PC-3 (cell line): ENCODE measurements around the gene TMEM52. TPM values are rescaled to one million over a fixed set of nuclear protein-coding genes. Genes with fewer than 3 reads are reported as not detected.

Experiments used
- ATAC-seq: fragments of 200-7000 bp; cut with Tn5 transposase; 2 replicates; pipeline ENCODE4 v1.9.1; 2020; ENCODE audit warnings: mild to moderate bottlenecking, moderate library complexity
- BruUV-seq: library from RNA; stranded (reverse); fragments of 400-500 nt; replicated peaks from 2 replicates; lab custom pipeline; 2021; lab: Mats Ljungman, UMichigan
- CTCF ChIA-PET: fragments of 300-600 bp; sonication (Branson Sonifier 250); formaldehyde crosslinking; loops from one replicate; lab custom pipeline; 2022; ENCODE audit warnings: antibody characterized with exemption; lab: Charles Lee
- POLR2A ChIA-PET: fragments of 300-600 bp; sonication (Branson Sonifier 250); formaldehyde crosslinking; loops from one replicate; lab custom pipeline; 2022; ENCODE audit warnings: antibody characterized with exemption; ENCODE audit not compliant: unreplicated experiment; lab: Charles Lee
- DNase-seq: peaks from one replicate; pipeline ENCODE4 v3.0.0-alpha.2; 2015
- H2AFZ ChIP-seq: fragments of 300-600 bp; sonication (generic); 2 replicates; pipeline ENCODE4 v1.6.0; 2016; ENCODE audit warnings: antibody characterized with exemption, low read length
- H3F3A ChIP-seq: fragments of 300-600 bp; sonication (generic); one replicate; pipeline ENCODE4 v1.6.0; 2017; ENCODE audit warnings: antibody characterized with exemption, low read length, control low read depth, mild to moderate bottlenecking; ENCODE audit not compliant: unreplicated experiment
- H3K27ac ChIP-seq: fragments of 300-600 bp; sonication (generic); 2 replicates; pipeline ENCODE4 v1.5.1; 2016; ENCODE audit warnings: mild to moderate bottlenecking, low read length
- H3K27me3 ChIP-seq: fragments of 300-600 bp; sonication (generic); 2 replicates; pipeline ENCODE4 v1.6.1; 2016; ENCODE audit warnings: low read length, mixed read lengths
- H3K36me3 ChIP-seq: fragments of 300-600 bp; sonication (generic); 2 replicates; pipeline ENCODE4 v1.6.1; 2016; ENCODE audit warnings: low read depth, mixed run types, low read length, mixed read lengths
- H3K4me1 ChIP-seq: fragments of 300-600 bp; sonication (generic); 2 replicates; pipeline ENCODE4 v1.5.1; 2016; ENCODE audit warnings: low read length; ENCODE audit not compliant: insufficient read depth
- H3K4me2 ChIP-seq: fragments of 300-600 bp; sonication (generic); 2 replicates; pipeline ENCODE4 v1.6.0; 2016; ENCODE audit warnings: low read length
- H3K4me3 ChIP-seq: fragments of 300-600 bp; sonication (generic); 2 replicates; pipeline ENCODE4 v1.5.1; 2016; ENCODE audit warnings: mild to moderate bottlenecking, low read length, mixed read lengths
- H3K79me2 ChIP-seq: fragments of 300-600 bp; sonication (generic); 2 replicates; pipeline ENCODE4 v1.6.1; 2017; ENCODE audit warnings: low read length, mixed read lengths
- H3K9ac ChIP-seq: fragments of 300-600 bp; sonication (generic); 2 replicates; pipeline ENCODE4 v1.6.0; 2016; ENCODE audit warnings: mild to moderate bottlenecking, low read length
- H3K9me2 ChIP-seq: fragments of 300-600 bp; sonication (generic); replicated peaks from 2 replicates; pipeline ENCODE4 v1.6.1; 2016; ENCODE audit warnings: mixed run types, low read length, mixed read lengths
- H3K9me3 ChIP-seq: fragments of 300-600 bp; sonication (generic); 2 replicates; pipeline ENCODE4 v1.6.1; 2016; ENCODE audit warnings: low read length, mixed read lengths
- H4K20me1 ChIP-seq: fragments of 300-600 bp; sonication (generic); 2 replicates; pipeline ENCODE4 v1.6.1; 2016; ENCODE audit warnings: low read length, mixed read lengths
- CTCF ChIP-seq: fragments of 300-600 bp; sonication (generic); conservative IDR thresholded peaks from 2 replicates; pipeline ENCODE4 v1.5.1; 2017; ENCODE audit warnings: antibody characterized with exemption, low read depth, mild to moderate bottlenecking, low read length
- EZH2 ChIP-seq: fragments of 300-600 bp; sonication (generic); IDR thresholded peaks from one replicate; pipeline ENCODE4 v1.6.1; 2017; ENCODE audit warnings: antibody characterized with exemption, mild to moderate bottlenecking, low read length; ENCODE audit not compliant: unreplicated experiment
- EZH2phosphoT487 ChIP-seq: fragments of 300-600 bp; sonication (generic); IDR thresholded peaks from 2 replicates; pipeline ENCODE4 v1.6.1; 2018; ENCODE audit warnings: mild to moderate bottlenecking, antibody characterized with exemption, low read length, borderline replicate concordance
- intact Hi-C: fragments of 100-400 bp; cut with micrococcal nuclease; formaldehyde crosslinking; loops from 2 replicates; pipeline ENCODE4 v1.9.0; 2023
- total RNA-seq: library from RNA; depleted of rRNA; stranded (reverse); fragments of >200 nt; gene quantifications from 2 replicates; pipeline ENCODE4 v1.2.3, GENCODE V29; 2014

TMEM52 gene
- total RNA-seq, 1 experiment from 2014 or later = 22.6 TPM

- no peaks in the 10 kb centered on the region for H3K9me3 ChIP-seq
- no peak overlapping the region for H3K27ac ChIP-seq
- peak; percentile 90 for DNase-seq
- no peaks in the 10 kb centered on the region for H3K9me2 ChIP-seq
- peaks cover 15% of the 10 kb centered on the region for H3K4me1 ChIP-seq
- no peak overlapping the region for H3K4me2 ChIP-seq
- BruUV-seq = no TSS peak
- H3K27me3 ChIP-seq = no peaks in the 10 kb centered on the region
- intact Hi-C loops = loop anchor here (1.0 to 10.0 kb wide), 4 partner anchors 48 to 222 kb away; no protein-coding TSS in a partner anchor
- peak overlapping the region; percentile 49; the same call in 1 of the 2 replicates for H2AFZ ChIP-seq
- H3K4me3 ChIP-seq = no peak overlapping the region
- ChIA-PET CTCF (interaction anchor here (0.5 to 1.6 kb wide), 12 partner anchors 8 to 148 kb away, joined by 3 to 9 read pairs (median 4); partner anchors contain the start of gene NADK), POLR2A (interaction anchor here (0.6 kb wide), 1 partner anchor 46 kb away, joined by 3 read pairs; no protein-coding TSS in a partner anchor)
- no peaks in the 10 kb centered on the region for H4K20me1 ChIP-seq
- H3F3A ChIP-seq = no peaks in the 10 kb centered on the region
- H3K9ac ChIP-seq = no peak overlapping the region
- peak; percentile 76 for ATAC-seq
- H3K79me2 ChIP-seq = no peaks in the 10 kb centered on the region
- H3K36me3 ChIP-seq = no peaks in the 10 kb centered on the region
- TF ChIP-seq EZH2 = no peak
- no peak for TF ChIP-seq EZH2phosphoT487
- TF ChIP-seq CTCF = peak; percentile 99
Observed at GRCh38 chr1:1906185-1907097, 12.6 kb downstream of the TMEM52 start.

GRCh38 chr1:1903224-1903623 lies 15.9 kb downstream of the TMEM52 start:
- no peak for TF ChIP-seq CTCF
- TF ChIP-seq EZH2phosphoT487 = no peak
- TF ChIP-seq EZH2 = no peak
- Histone ChIP-seq H3K4me2 (no peak overlapping the region), H4K20me1 (no peaks in the 10 kb centered on the region), H3K9me3 (no peaks in the 10 kb centered on the region), H3K4me3 (no peak overlapping the region), H2AFZ (no peak overlapping the region), H3K79me2 (no peaks in the 10 kb centered on the region), H3F3A (no peaks in the 10 kb centered on the region), H3K27ac (no peak overlapping the region), H3K27me3 (no peaks in the 10 kb centered on the region), H3K9ac (no peak overlapping the region), H3K9me2 (no peaks in the 10 kb centered on the region), H3K36me3 (no peaks in the 10 kb centered on the region), H3K4me1 (peaks cover 3% of the 10 kb centered on the region; the same call in 1 of the 2 replicates)
- no peak for DNase-seq
- ChIA-PET POLR2A (no interaction called here), CTCF (no interaction called here)
- intact Hi-C loops = loop anchor here (10.0 kb wide), 1 partner anchor 218 kb away; no protein-coding TSS in a partner anchor
- BruUV-seq = no TSS peak
- ATAC-seq = no peak
